ENCODE measurements around the gene TRPT1. TPM values are rescaled to one million over a fixed set of nuclear protein-coding genes. Genes with fewer than 3 reads are reported as not detected.

TRPT1 gene
- total RNA-seq, 1 experiment from 2014 or later = 58.8 TPM

DNA sequence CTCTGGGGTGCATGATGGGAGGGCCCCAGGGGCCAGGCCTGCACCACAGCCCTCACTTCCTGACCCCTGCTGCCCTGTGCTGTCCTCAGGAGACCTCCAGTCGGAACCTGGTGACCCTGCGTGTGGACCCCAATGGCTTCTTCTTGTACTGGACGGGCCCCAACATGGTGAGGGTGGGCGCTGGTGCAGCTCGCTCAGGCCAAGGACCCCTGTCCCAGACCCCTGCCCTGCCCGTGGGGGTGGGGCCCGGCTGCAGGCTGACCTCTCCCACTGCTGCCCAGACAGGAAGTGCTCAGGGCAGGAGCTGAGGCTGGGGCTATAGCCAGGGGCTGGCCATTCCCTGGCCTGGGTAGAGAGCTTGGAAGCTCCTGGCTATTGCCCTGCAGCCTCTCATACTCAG lies 28.3 kb upstream of the TRPT1 start:
- ChIA-PET POLR2A (no interaction called here), CTCF (interaction anchor here (1.0 to 1.4 kb wide), 3 partner anchors 46 to 51 kb away, joined by 3 to 6 read pairs (median 4); partner anchors contain the start of gene ESRRA)
- Mint-ChIP-seq H3K27ac (no peak overlapping the region), H3K4me3 (no peak overlapping the region; the same call in 1 of the 2 replicates), H3K36me3 (peaks cover 10% of the 10 kb centered on the region), H3K4me1 (peaks cover 25% of the 10 kb centered on the region), H3K27me3 (ENCODE audit: low read depth) (no peaks in the 10 kb centered on the region), H3K9me3 (no peaks in the 10 kb centered on the region)
- no peak for DNase-seq (ENCODE audit: low spot score)
- no peak for ATAC-seq
- no peak for TF ChIP-seq ELF4 (CRISPR knock-in tag; IDR thresholded peaks at IDR 0.05; ENCODE audit: low read depth)
- TF ChIP-seq SMAD4 (CRISPR knock-in tag; IDR thresholded peaks at IDR 0.05) = no peak
- no peak for TF ChIP-seq GRHL2 (CRISPR knock-in tag; IDR thresholded peaks at IDR 0.05; ENCODE audit: insufficient replicate concordance, severe bottlenecking)
- TF ChIP-seq MLX (CRISPR knock-in tag; IDR thresholded peaks at IDR 0.05) = no peak
- no peak for TF ChIP-seq ETV6 (CRISPR knock-in tag; IDR thresholded peaks at IDR 0.05)
- no peak for TF ChIP-seq TEAD4 (CRISPR knock-in tag; IDR thresholded peaks at IDR 0.05)
- no peak for TF ChIP-seq NFE2L1 (CRISPR knock-in tag; IDR thresholded peaks at IDR 0.05)
- TF ChIP-seq, protein P1, sequence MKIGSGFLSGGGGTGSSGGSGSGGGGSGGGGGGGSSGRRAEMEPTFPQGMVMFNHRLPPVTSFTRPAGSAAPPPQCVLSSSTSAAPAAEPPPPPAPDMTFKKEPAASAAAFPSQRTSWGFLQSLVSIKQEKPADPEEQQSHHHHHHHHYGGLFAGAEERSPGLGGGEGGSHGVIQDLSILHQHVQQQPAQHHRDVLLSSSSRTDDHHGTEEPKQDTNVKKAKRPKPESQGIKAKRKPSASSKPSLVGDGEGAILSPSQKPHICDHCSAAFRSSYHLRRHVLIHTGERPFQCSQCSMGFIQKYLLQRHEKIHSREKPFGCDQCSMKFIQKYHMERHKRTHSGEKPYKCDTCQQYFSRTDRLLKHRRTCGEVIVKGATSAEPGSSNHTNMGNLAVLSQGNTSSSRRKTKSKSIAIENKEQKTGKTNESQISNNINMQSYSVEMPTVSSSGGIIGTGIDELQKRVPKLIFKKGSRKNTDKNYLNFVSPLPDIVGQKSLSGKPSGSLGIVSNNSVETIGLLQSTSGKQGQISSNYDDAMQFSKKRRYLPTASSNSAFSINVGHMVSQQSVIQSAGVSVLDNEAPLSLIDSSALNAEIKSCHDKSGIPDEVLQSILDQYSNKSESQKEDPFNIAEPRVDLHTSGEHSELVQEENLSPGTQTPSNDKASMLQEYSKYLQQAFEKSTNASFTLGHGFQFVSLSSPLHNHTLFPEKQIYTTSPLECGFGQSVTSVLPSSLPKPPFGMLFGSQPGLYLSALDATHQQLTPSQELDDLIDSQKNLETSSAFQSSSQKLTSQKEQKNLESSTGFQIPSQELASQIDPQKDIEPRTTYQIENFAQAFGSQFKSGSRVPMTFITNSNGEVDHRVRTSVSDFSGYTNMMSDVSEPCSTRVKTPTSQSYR (CRISPR knock-in tag; IDR thresholded peaks at IDR 0.05) = no peak
- TF ChIP-seq ZNF423 (CRISPR knock-in tag; IDR thresholded peaks at IDR 0.05) = no peak
- TF ChIP-seq NFYB (CRISPR knock-in tag; conservative IDR thresholded peaks at IDR 0.05; ENCODE audit: low read depth) = no peak
- TF ChIP-seq, protein P2, sequence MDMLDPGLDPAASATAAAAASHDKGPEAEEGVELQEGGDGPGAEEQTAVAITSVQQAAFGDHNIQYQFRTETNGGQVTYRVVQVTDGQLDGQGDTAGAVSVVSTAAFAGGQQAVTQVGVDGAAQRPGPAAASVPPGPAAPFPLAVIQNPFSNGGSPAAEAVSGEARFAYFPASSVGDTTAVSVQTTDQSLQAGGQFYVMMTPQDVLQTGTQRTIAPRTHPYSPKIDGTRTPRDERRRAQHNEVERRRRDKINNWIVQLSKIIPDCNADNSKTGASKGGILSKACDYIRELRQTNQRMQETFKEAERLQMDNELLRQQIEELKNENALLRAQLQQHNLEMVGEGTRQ (CRISPR knock-in tag; IDR thresholded peaks at IDR 0.05) = no peak
- TF ChIP-seq ATF6 (CRISPR knock-in tag; IDR thresholded peaks at IDR 0.05) = no peak
- no peak for TF ChIP-seq RORB (CRISPR knock-in tag; IDR thresholded peaks at IDR 0.05)
- TF ChIP-seq, protein P3, sequence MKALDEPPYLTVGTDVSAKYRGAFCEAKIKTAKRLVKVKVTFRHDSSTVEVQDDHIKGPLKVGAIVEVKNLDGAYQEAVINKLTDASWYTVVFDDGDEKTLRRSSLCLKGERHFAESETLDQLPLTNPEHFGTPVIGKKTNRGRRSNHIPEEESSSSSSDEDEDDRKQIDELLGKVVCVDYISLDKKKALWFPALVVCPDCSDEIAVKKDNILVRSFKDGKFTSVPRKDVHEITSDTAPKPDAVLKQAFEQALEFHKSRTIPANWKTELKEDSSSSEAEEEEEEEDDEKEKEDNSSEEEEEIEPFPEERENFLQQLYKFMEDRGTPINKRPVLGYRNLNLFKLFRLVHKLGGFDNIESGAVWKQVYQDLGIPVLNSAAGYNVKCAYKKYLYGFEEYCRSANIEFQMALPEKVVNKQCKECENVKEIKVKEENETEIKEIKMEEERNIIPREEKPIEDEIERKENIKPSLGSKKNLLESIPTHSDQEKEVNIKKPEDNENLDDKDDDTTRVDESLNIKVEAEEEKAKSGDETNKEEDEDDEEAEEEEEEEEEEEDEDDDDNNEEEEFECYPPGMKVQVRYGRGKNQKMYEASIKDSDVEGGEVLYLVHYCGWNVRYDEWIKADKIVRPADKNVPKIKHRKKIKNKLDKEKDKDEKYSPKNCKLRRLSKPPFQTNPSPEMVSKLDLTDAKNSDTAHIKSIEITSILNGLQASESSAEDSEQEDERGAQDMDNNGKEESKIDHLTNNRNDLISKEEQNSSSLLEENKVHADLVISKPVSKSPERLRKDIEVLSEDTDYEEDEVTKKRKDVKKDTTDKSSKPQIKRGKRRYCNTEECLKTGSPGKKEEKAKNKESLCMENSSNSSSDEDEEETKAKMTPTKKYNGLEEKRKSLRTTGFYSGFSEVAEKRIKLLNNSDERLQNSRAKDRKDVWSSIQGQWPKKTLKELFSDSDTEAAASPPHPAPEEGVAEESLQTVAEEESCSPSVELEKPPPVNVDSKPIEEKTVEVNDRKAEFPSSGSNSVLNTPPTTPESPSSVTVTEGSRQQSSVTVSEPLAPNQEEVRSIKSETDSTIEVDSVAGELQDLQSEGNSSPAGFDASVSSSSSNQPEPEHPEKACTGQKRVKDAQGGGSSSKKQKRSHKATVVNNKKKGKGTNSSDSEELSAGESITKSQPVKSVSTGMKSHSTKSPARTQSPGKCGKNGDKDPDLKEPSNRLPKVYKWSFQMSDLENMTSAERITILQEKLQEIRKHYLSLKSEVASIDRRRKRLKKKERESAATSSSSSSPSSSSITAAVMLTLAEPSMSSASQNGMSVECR (CRISPR knock-in tag; IDR thresholded peaks at IDR 0.05; ENCODE audit: borderline replicate concordance) = no peak
- TF ChIP-seq, protein P4, sequence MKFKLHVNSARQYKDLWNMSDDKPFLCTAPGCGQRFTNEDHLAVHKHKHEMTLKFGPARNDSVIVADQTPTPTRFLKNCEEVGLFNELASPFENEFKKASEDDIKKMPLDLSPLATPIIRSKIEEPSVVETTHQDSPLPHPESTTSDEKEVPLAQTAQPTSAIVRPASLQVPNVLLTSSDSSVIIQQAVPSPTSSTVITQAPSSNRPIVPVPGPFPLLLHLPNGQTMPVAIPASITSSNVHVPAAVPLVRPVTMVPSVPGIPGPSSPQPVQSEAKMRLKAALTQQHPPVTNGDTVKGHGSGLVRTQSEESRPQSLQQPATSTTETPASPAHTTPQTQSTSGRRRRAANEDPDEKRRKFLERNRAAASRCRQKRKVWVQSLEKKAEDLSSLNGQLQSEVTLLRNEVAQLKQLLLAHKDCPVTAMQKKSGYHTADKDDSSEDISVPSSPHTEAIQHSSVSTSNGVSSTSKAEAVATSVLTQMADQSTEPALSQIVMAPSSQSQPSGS (CRISPR knock-in tag; IDR thresholded peaks at IDR 0.05; ENCODE audit: borderline replicate concordance, low read depth) = no peak
- no peak for TF ChIP-seq FOXP4 (CRISPR knock-in tag; IDR thresholded peaks at IDR 0.05)
- TF ChIP-seq, protein P5, sequence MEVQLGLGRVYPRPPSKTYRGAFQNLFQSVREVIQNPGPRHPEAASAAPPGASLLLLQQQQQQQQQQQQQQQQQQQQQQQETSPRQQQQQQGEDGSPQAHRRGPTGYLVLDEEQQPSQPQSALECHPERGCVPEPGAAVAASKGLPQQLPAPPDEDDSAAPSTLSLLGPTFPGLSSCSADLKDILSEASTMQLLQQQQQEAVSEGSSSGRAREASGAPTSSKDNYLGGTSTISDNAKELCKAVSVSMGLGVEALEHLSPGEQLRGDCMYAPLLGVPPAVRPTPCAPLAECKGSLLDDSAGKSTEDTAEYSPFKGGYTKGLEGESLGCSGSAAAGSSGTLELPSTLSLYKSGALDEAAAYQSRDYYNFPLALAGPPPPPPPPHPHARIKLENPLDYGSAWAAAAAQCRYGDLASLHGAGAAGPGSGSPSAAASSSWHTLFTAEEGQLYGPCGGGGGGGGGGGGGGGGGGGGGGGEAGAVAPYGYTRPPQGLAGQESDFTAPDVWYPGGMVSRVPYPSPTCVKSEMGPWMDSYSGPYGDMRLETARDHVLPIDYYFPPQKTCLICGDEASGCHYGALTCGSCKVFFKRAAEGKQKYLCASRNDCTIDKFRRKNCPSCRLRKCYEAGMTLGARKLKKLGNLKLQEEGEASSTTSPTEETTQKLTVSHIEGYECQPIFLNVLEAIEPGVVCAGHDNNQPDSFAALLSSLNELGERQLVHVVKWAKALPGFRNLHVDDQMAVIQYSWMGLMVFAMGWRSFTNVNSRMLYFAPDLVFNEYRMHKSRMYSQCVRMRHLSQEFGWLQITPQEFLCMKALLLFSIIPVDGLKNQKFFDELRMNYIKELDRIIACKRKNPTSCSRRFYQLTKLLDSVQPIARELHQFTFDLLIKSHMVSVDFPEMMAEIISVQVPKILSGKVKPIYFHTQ (CRISPR knock-in tag; IDR thresholded peaks at IDR 0.05) = no peak
- TF ChIP-seq TCF7 (CRISPR knock-in tag; IDR thresholded peaks at IDR 0.05; ENCODE audit: low read depth) = no peak
